Large intestine (tissue), 3 donors: ENCODE data around the gene KDM4C. TPM values are rescaled to one million over a fixed set of nuclear protein-coding genes. Genes with fewer than 3 reads are reported as not detected.

Source experiments
- DNase-seq, 2 donors: peaks; one replicate each; pipeline versions ENCODE4 v3.0.0 to v3.0.0-alpha.2; 2013
- H3K27ac ChIP-seq: one replicate; pipeline ENCODE4 v1.5.1; 2013; ENCODE audit warnings: low read length
- H3K27me3 ChIP-seq: 2 replicates; pipeline ENCODE4 v1.6.1; 2013; ENCODE audit warnings: low read length; ENCODE audit not compliant: control insufficient read depth, insufficient read depth
- H3K36me3 ChIP-seq: 2 replicates; pipeline ENCODE4 v1.6.1; 2013; ENCODE audit warnings: low read length; ENCODE audit not compliant: control insufficient read depth, insufficient read depth
- H3K4me1 ChIP-seq: one replicate; pipeline ENCODE4 v1.6.1; 2013; ENCODE audit warnings: low read length; ENCODE audit not compliant: control insufficient read depth, insufficient read depth
- H3K4me3 ChIP-seq: one replicate; pipeline ENCODE4 v1.5.1; 2013; ENCODE audit warnings: low read length
- H3K9me3 ChIP-seq: one replicate; pipeline ENCODE4 v1.6.1; 2013; ENCODE audit warnings: mild to moderate bottlenecking, low read depth, low read length, moderate library complexity; ENCODE audit not compliant: control insufficient read depth
- WGBS: methylation state at CpG from one replicate; pipeline ENCODE4 v1.1.5; 2013; ENCODE audit warnings: low lambda C conversion rate; ENCODE audit not compliant: insufficient coverage; 5-methylcytosine and 5-hydroxymethylcytosine counted together
- polyA plus RNA-seq: library from polyadenylated mRNA; unstranded; fragments of 120-200 nt; gene quantifications from one replicate; pipeline ENCODE4 v1.2.1, GENCODE V29; 2013

KDM4C gene
- polyA plus RNA-seq, 1 donor = 27.2 TPM

DNA sequence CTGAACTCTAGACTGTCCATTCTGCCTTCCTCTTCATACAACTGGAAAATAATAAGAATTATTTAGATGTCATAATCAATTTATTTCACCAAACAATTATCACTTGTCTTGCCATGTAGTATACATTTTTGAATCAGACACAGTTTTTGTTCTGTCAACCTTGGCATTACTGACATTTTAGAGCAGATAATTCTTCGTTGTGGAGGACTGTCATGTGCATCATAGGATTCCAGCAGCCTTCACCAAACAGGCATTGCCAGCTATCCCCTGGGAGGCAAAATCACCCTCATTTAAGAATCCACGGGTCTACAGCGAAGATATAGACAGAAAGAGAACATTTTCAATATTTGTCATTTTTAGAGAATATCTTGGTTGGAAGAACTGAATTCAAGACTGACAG lies 293.9 kb downstream of the KDM4C start:
- Histone ChIP-seq H3K36me3 (peaks cover 14% of the 10 kb centered on the region), H3K27ac (no peak overlapping the region), H3K27me3 (no peaks in the 10 kb centered on the region), H3K4me1 (no peaks in the 10 kb centered on the region), H3K9me3 (peaks cover 3% of the 10 kb centered on the region), H3K4me3 (no peak overlapping the region)
- 94% methylated on average over 2 of the region's 3 CpGs for WGBS
- DNase-seq = no peak

DNA sequence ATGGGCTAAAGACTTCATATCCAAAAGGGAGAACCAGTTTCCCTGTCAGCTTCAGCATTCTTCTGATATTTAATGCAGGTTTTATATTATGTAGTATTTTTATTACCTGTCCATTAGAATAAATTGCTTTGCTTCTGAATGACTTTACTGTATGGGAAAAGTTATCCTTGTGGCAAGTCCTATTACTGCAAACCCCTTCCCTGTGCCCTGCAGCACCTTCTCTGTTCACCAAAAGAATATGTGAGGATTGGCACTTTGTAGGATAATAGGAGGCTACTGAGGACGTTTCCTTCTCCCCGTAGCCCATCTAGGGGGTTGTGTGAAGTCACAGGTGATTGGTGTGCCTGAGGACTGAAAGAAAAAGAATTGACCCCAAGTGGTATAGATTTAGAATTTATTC lies 296.1 kb downstream of the KDM4C start:
- WGBS = no CpG with 5 or more reads among the region's 2 CpGs
- Histone ChIP-seq H3K27ac (no peak overlapping the region), H3K9me3 (peaks cover 3% of the 10 kb centered on the region), H3K4me1 (no peaks in the 10 kb centered on the region), H3K27me3 (no peaks in the 10 kb centered on the region), H3K36me3 (peaks cover 9% of the 10 kb centered on the region), H3K4me3 (no peak overlapping the region)
- no peak for DNase-seq

DNA sequence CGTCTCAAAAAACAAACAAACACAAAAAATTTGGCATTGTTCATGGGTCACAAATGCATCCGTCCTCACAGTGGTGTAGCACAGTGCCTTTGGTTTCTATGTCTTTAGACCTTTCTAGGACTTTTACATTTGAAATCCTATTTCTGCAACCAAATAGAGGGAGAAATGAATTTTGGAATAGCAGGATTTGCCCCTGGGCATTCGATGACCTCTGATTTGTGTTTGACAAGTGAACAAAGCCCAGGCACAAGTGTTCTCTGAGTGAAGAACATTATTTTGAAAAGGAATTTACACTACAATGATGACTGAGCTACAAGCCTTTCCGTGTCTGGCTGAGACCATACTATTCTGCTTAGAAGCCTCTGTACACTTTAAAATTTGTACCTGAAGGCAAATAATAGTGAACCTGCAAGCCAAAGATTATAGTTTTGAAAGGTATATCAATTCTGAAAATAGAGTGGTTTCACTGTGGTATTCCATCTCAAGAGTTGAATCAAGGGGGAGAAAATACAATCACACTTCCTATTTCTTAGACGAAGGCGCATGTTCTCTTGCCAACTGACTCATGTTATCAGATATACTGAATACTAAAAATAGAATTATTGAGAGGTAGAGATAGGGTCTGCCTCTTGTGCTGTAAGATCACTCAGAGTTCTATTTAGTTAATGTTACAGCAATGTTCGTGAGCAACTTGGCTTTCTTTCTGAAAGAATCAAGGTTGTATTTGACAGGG lies 297.6 kb downstream of the KDM4C start:
- peaks cover 3% of the 10 kb centered on the region for H3K9me3 ChIP-seq
- H3K27me3 ChIP-seq = no peaks in the 10 kb centered on the region
- peaks cover 4% of the 10 kb centered on the region for H3K36me3 ChIP-seq
- H3K4me3 ChIP-seq = no peak overlapping the region
- no peak overlapping the region for H3K27ac ChIP-seq
- WGBS = 66% methylated on average over 2 of the region's 7 CpGs
- no peak for DNase-seq
- no peaks in the 10 kb centered on the region for H3K4me1 ChIP-seq

DNA sequence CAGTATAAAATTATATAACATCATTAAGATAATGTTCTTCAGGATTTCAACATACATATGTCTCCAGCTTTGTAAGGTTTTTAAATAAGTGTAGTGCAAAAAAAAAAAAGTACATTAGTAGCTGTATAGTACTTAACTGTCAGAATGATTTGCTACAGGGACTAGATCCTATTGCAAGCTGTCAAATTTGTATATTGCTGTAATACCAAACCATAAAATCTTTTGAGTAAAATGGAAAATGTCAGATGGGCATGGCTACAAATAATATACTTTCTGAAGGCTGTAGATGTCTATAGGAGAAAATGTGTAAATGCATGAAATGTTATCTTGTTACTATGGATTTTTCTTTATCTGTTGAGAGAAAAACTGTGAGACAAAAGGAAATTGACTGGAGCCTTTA lies 298.5 kb downstream of the KDM4C start:
- Histone ChIP-seq H3K27ac (no peak overlapping the region), H3K4me3 (no peak overlapping the region), H3K4me1 (no peaks in the 10 kb centered on the region), H3K9me3 (peaks cover 3% of the 10 kb centered on the region), H3K27me3 (no peaks in the 10 kb centered on the region), H3K36me3 (peaks cover 4% of the 10 kb centered on the region)
- no peak for DNase-seq

DNA sequence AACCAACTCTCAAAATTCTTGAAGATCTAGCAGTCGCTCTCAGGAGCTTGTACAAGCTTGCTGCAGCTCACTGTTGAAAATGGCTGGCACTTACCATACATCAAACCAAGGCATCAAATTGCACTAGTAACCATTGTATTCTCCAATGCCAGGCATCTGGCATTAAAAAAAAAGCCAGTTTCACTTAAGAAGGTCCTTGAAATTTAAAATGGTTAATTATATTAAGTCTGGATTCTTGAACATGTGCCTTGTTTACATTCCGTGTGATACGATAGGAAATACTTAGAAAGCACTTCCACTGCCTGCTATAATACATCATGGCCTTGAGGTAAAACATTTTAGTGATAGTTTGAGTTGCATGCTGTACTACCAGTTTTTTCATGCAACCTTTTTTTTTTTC lies 300.7 kb downstream of the KDM4C start:
- no peak overlapping the region for H3K4me3 ChIP-seq
- no peaks in the 10 kb centered on the region for H3K27me3 ChIP-seq
- no peak for DNase-seq
- no CpG with 5 or more reads among the region's 3 CpGs for WGBS
- no peaks in the 10 kb centered on the region for H3K4me1 ChIP-seq
- peaks cover 2% of the 10 kb centered on the region for H3K36me3 ChIP-seq
- H3K27ac ChIP-seq = no peak overlapping the region
- no peaks in the 10 kb centered on the region for H3K9me3 ChIP-seq

DNA sequence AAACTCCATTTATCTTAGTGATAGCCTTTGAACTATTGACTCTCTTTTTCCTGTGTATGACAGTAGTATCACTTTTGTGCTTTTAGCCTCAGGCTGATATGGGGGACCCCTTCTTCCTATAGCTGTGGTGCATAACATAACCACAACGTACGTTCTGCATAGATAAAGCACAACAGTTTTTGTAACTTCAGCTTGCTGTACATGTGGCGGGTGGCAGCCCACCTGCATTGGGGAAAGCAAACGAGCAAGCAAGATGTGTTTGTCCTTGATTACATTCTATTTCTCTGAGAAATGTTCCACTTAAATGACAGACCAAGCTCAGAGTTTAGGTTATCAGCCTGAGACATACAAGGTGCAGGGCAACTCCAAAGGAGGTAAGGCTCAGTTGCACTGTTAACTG lies 309.4 kb downstream of the KDM4C start:
- no CpG with 5 or more reads among the region's 4 CpGs for WGBS
- no peaks in the 10 kb centered on the region for H3K36me3 ChIP-seq
- no peaks in the 10 kb centered on the region for H3K4me1 ChIP-seq
- H3K4me3 ChIP-seq = no peak overlapping the region
- H3K27me3 ChIP-seq = no peaks in the 10 kb centered on the region
- no peak overlapping the region for H3K27ac ChIP-seq
- DNase-seq = no peak
- H3K9me3 ChIP-seq = no peaks in the 10 kb centered on the region

DNA sequence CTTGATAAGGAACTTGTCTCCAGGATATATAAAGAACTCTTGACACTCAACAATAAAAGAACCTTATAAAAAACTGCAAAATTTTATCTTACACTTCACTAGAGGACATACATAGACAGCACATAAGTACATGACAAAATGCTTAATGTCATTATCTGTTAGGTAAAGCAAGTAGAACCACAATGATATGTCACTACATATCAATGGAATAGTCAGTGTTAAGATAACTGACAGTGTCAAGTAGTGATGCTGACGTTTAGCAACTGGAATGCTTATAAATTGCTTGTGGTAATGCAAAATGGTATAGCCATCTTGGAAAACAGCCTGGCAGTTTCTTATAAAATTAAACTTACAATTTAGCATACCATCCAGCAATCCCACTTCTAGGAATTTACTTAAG lies 314.1 kb downstream of the KDM4C start:
- no peak overlapping the region for H3K4me3 ChIP-seq
- no CpG with 5 or more reads among the region's 1 CpG for WGBS
- H3K4me1 ChIP-seq = no peaks in the 10 kb centered on the region
- no peaks in the 10 kb centered on the region for H3K9me3 ChIP-seq
- DNase-seq = no peak
- H3K27ac ChIP-seq = no peak overlapping the region
- no peaks in the 10 kb centered on the region for H3K27me3 ChIP-seq
- H3K36me3 ChIP-seq = no peaks in the 10 kb centered on the region

DNA sequence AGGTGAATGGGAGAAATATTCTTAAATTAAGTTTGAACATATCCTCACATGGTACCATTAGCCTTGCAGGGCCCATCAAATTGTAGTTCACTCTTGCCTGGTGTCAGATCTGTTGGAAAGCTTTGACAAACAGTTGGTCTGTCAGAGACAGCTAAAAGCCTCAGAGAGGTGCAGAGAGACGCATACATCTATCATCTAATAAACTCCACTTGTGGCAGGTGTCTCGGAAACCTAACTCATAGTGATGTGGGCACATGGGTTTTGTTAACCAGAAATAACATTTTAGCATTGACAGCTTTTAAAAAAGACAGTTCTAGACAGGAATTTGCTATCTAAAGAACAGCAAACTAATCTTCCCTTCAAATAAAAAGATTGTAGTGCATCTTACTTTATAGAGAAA lies 315.9 kb downstream of the KDM4C start:
- Histone ChIP-seq H3K4me3 (no peak overlapping the region), H3K9me3 (no peaks in the 10 kb centered on the region), H3K27me3 (no peaks in the 10 kb centered on the region), H3K4me1 (no peaks in the 10 kb centered on the region), H3K27ac (no peak overlapping the region), H3K36me3 (peaks cover 4% of the 10 kb centered on the region)
- DNase-seq = no peak
- WGBS = 100% methylated on average over 1 of the region's 2 CpGs

DNA sequence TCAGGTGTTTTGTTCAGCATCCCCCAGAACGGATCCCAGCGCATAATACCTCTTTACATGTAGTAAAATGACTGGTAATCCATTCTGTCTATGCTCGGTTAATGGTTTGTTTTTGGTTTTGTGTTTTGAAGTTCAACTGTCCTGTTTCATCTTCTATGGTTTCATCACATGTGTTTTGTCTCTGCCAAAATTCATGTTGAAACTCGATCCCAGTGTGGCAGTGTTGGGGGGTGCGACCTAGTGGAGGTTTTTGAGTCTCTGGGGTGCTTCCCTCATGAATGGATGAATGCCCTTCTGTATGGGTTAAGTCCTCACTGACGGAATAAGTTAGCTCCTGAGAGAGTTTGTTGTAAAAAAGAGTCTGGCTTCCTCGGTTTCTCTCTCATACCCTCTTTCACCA lies 317.4 kb downstream of the KDM4C start:
- Histone ChIP-seq H3K36me3 (peaks cover 4% of the 10 kb centered on the region), H3K27me3 (no peaks in the 10 kb centered on the region), H3K4me3 (no peak overlapping the region), H3K4me1 (no peaks in the 10 kb centered on the region), H3K27ac (no peak overlapping the region), H3K9me3 (no peaks in the 10 kb centered on the region)
- 100% methylated on average over 1 of the region's 7 CpGs for WGBS
- DNase-seq = no peak

DNA sequence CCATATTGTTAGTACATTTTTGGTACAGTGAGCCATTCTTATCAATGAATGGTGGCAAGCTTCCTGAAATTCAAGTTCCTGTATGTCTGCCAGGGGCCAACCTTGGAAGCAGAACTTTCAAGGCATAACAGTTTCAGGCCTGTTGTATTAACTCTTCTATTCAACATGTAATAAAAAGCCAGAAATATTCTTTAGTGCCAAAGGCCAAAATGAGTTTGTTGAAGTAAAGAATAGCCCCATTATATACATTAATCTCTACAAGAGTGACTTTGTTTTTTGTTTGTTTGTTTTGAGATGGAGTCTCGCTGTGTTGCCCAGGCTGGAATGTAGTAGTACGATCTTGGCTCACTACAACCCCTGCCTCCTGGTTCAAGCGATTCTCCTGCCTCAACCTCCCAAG lies 321.3 kb downstream of the KDM4C start:
- no peaks in the 10 kb centered on the region for H3K4me1 ChIP-seq
- no peaks in the 10 kb centered on the region for H3K9me3 ChIP-seq
- no CpG with 5 or more reads among the region's 3 CpGs for WGBS
- DNase-seq = no peak
- peaks cover 8% of the 10 kb centered on the region for H3K36me3 ChIP-seq
- no peak overlapping the region for H3K4me3 ChIP-seq
- H3K27me3 ChIP-seq = no peaks in the 10 kb centered on the region
- no peak overlapping the region for H3K27ac ChIP-seq

DNA sequence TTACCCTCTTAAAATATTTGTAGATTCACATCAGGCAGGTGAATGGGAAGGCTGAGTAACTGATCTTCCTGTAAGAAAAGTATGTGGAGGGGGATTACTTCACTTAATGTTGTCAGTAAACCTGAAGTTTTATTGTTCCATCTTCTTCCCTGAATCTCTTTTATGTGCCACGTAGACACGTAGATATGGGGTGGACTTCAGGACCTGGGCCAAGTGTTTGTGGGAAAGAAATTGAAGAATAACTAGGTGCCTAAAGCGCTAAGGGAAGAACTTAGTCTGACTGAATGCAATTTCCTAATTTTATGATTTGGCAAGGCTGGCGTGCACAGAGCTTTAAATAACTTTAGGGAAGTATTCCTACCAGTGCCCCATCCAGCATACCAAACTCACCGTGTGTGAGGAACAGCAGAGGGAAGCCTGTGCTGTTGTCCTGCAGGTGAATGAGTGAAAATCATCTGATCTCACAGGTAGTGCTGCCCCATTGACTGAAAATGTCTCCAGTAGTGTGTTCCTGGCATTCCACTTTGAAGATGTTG lies 323.4 kb downstream of the KDM4C start:
- H3K27me3 ChIP-seq = no peaks in the 10 kb centered on the region
- no peaks in the 10 kb centered on the region for H3K9me3 ChIP-seq
- H3K4me3 ChIP-seq = no peak overlapping the region
- H3K4me1 ChIP-seq = no peaks in the 10 kb centered on the region
- H3K27ac ChIP-seq = no peak overlapping the region
- 44% methylated on average over 2 of the region's 5 CpGs for WGBS
- no peak for DNase-seq
- peaks cover 8% of the 10 kb centered on the region for H3K36me3 ChIP-seq
